ENCODE data around the gene FOLH1.
A peak's percentile ranks its signal among the peaks of the same experiment; 100 is the strongest.
"Not testable (repeated sequence)": the region's sequence is repeated elsewhere in the genome, so short reads cannot be mapped to it uniquely, and the experiment has no call there.

Gene FOLH1

DNA sequence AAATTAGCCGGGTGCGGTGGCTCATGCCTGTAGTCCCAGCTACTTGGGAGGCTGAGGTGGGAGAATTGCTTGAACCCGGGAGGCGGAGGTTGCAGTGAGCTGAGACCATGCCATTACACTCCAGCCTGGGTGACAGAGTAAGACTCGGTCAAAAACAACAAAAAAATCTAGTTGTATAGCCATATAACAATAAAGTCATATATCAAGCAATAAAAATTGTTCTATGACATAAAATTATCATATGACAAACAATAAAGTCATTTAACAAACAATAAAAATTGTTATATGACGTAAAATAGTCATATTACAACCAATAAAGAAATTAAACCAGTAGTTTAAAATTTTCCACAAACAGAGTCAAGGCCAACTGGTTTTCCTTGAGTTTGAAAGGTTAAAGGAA is 12.4 kb downstream of the FOLH1 start:
- not testable (repeated sequence) for DNase-seq; H3K9me3 ChIP-seq (ENCODE audit: insufficient read depth, low read depth, low read length); H3K23ac ChIP-seq (ENCODE audit: low read length); H2BK12ac ChIP-seq (ENCODE audit: low read length); H3K14ac ChIP-seq (ENCODE audit: low read length); H3K4me3 ChIP-seq (ENCODE audit: low read depth, low read length); H3K4me2 ChIP-seq (ENCODE audit: low read length); H4K8ac ChIP-seq (ENCODE audit: low read depth, low read length); H3K79me1 ChIP-seq (ENCODE audit: low read length); H2BK120ac ChIP-seq (ENCODE audit: insufficient read depth, low read length, poor library complexity); H3K36me3 ChIP-seq (ENCODE audit: control insufficient read depth in 1 of 2, insufficient read depth in 2 of 2, low read length in 2 of 2); H3K27ac ChIP-seq (ENCODE audit: low read depth, low read length); H2AK5ac ChIP-seq (ENCODE audit: low read length); H4K91ac ChIP-seq (ENCODE audit: low read depth, low read length); H3K4ac ChIP-seq (ENCODE audit: low read depth, low read length); H4K12ac ChIP-seq (ENCODE audit: low read depth, low read length); H3K79me2 ChIP-seq (ENCODE audit: control insufficient read depth, insufficient read depth, low read length, poor library complexity); H2BK5ac ChIP-seq (ENCODE audit: low read depth, low read length, poor library complexity); H3K27me3 ChIP-seq (ENCODE audit: insufficient read depth, low read length); H3K9ac ChIP-seq (ENCODE audit: low read length); H2AFZ ChIP-seq (ENCODE audit: insufficient read depth, low read length, poor library complexity); H3K18ac ChIP-seq (ENCODE audit: low read length); H3K4me1 ChIP-seq (ENCODE audit: control insufficient read depth in 1 of 2, insufficient read depth in 2 of 2, low read length in 2 of 2)
- WGBS (ENCODE audit: extremely low coverage, insufficient coverage, insufficient read length), result no CpG with 5 or more reads among the region's 6 CpGs

DNA sequence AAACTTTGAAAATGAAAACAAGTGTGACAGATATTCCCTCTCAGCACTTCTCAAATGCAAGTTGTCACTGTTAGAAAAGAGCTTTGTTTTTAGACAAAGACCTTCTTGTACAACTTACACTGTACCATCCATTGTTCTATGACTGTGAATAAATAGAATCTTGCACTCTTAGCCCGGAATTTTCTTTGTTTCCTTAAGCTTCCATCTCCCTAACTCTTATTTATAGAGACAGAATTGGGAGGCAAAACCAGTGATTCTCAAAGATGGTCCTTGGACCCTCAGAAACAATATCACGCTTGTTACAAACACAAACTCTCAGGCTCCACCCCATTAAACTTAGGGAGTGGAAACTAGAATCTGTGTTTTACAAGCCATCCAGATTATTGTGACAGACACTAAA is 18.1 kb downstream of the FOLH1 start:
- not testable (repeated sequence) for H2AFZ ChIP-seq (ENCODE audit: insufficient read depth, low read length, poor library complexity); H3K4me2 ChIP-seq (ENCODE audit: low read length); H3K9ac ChIP-seq (ENCODE audit: low read length); H3K36me3 ChIP-seq (ENCODE audit: control insufficient read depth in 1 of 2, insufficient read depth in 2 of 2, low read length in 2 of 2); H3K4ac ChIP-seq (ENCODE audit: low read depth, low read length); H3K79me1 ChIP-seq (ENCODE audit: low read length); H2BK12ac ChIP-seq (ENCODE audit: low read length); H3K9me3 ChIP-seq (ENCODE audit: insufficient read depth, low read depth, low read length); H4K8ac ChIP-seq (ENCODE audit: low read depth, low read length); H3K4me3 ChIP-seq (ENCODE audit: low read depth, low read length); DNase-seq; H3K23ac ChIP-seq (ENCODE audit: low read length); H3K4me1 ChIP-seq (ENCODE audit: control insufficient read depth in 1 of 2, insufficient read depth in 2 of 2, low read length in 2 of 2); H2BK5ac ChIP-seq (ENCODE audit: low read depth, low read length, poor library complexity); H4K91ac ChIP-seq (ENCODE audit: low read depth, low read length); H4K12ac ChIP-seq (ENCODE audit: low read depth, low read length); H3K27ac ChIP-seq (ENCODE audit: low read depth, low read length); H3K79me2 ChIP-seq (ENCODE audit: control insufficient read depth, insufficient read depth, low read length, poor library complexity); H3K14ac ChIP-seq (ENCODE audit: low read length); H2AK5ac ChIP-seq (ENCODE audit: low read length); H3K27me3 ChIP-seq (ENCODE audit: insufficient read depth, low read length); H3K18ac ChIP-seq (ENCODE audit: low read length); H2BK120ac ChIP-seq (ENCODE audit: insufficient read depth, low read length, poor library complexity)
- WGBS (ENCODE audit: extremely low coverage, insufficient coverage, insufficient read length), result no CpG with 5 or more reads among the region's 2 CpGs

DNA sequence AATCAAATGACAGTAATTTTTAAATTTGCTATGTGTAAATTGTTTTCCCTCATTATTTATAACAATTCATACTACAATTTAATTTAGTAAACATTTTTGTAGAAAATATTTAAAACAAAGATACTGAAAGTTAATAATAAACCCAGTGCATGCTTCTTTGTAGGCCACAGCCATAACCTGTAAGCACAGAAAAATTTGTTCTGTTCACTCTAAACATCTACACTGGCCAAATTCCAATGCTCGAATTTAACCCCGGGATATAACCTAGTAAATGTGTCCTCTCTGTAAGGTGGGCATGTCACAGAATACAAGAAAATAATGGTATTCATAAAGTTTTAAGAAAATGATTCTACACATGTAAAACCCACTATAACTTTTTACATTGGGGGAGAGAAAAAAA is 22.2 kb downstream of the FOLH1 start:
- not testable (repeated sequence) for H4K12ac ChIP-seq (ENCODE audit: low read depth, low read length); DNase-seq

DNA sequence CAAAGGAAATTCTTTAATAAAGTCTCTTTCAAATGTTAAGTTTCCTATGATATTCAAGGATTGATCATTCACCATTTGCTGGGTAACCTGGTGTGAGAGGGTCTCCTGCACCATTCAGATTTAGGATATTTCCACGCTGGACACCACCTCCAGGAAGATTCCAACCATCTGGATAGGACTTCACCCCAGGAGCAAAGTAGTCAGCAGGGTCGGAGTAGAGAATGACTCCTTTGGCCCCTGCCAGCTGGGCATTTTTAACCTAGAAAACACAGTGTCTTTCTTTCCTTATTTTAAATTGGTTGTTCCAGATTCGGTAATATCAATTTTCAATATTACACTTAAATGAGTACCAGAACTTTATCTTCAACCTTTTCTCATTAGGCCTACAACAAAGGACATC is 22.8 kb downstream of the FOLH1 start:
- not testable (repeated sequence) for H4K12ac ChIP-seq (ENCODE audit: low read depth, low read length); H3K9ac ChIP-seq (ENCODE audit: low read length); H3K9me3 ChIP-seq (ENCODE audit: insufficient read depth, low read depth, low read length); H3K27me3 ChIP-seq (ENCODE audit: insufficient read depth, low read length); H3K4me3 ChIP-seq (ENCODE audit: low read depth, low read length); DNase-seq; H2BK120ac ChIP-seq (ENCODE audit: insufficient read depth, low read length, poor library complexity); H2BK5ac ChIP-seq (ENCODE audit: low read depth, low read length, poor library complexity); H2BK12ac ChIP-seq (ENCODE audit: low read length); H3K4me2 ChIP-seq (ENCODE audit: low read length); H3K4me1 ChIP-seq (ENCODE audit: control insufficient read depth in 1 of 2, insufficient read depth in 2 of 2, low read length in 2 of 2); H2AK5ac ChIP-seq (ENCODE audit: low read length); H3K79me1 ChIP-seq (ENCODE audit: low read length); H3K14ac ChIP-seq (ENCODE audit: low read length); H3K18ac ChIP-seq (ENCODE audit: low read length); H3K4ac ChIP-seq (ENCODE audit: low read depth, low read length); H3K27ac ChIP-seq (ENCODE audit: low read depth, low read length); H3K36me3 ChIP-seq (ENCODE audit: control insufficient read depth in 1 of 2, insufficient read depth in 2 of 2, low read length in 2 of 2); H3K23ac ChIP-seq (ENCODE audit: low read length); H4K8ac ChIP-seq (ENCODE audit: low read depth, low read length); H2AFZ ChIP-seq (ENCODE audit: insufficient read depth, low read length, poor library complexity); H3K79me2 ChIP-seq (ENCODE audit: control insufficient read depth, insufficient read depth, low read length, poor library complexity); H4K91ac ChIP-seq (ENCODE audit: low read depth, low read length)
- no CpG with 5 or more reads among the region's 3 CpGs for WGBS (ENCODE audit: extremely low coverage, insufficient coverage, insufficient read length)

More for the DNA sequence above, 22.2 kb downstream of the FOLH1 start:
- not testable (repeated sequence) for H3K27me3 ChIP-seq (ENCODE audit: insufficient read depth, low read length); H3K36me3 ChIP-seq (ENCODE audit: control insufficient read depth in 1 of 2, insufficient read depth in 2 of 2, low read length in 2 of 2); H3K79me1 ChIP-seq (ENCODE audit: low read length); H3K9me3 ChIP-seq (ENCODE audit: insufficient read depth, low read depth, low read length); H3K4me1 ChIP-seq (ENCODE audit: control insufficient read depth in 1 of 2, insufficient read depth in 2 of 2, low read length in 2 of 2); H3K4me2 ChIP-seq (ENCODE audit: low read length); H2AK5ac ChIP-seq (ENCODE audit: low read length); H3K9ac ChIP-seq (ENCODE audit: low read length); H4K91ac ChIP-seq (ENCODE audit: low read depth, low read length); H3K23ac ChIP-seq (ENCODE audit: low read length); H3K18ac ChIP-seq (ENCODE audit: low read length); H3K14ac ChIP-seq (ENCODE audit: low read length); H3K79me2 ChIP-seq (ENCODE audit: control insufficient read depth, insufficient read depth, low read length, poor library complexity); H3K4me3 ChIP-seq (ENCODE audit: low read depth, low read length); H2BK120ac ChIP-seq (ENCODE audit: insufficient read depth, low read length, poor library complexity); H3K27ac ChIP-seq (ENCODE audit: low read depth, low read length); H2BK12ac ChIP-seq (ENCODE audit: low read length); H3K4ac ChIP-seq (ENCODE audit: low read depth, low read length); H2BK5ac ChIP-seq (ENCODE audit: low read depth, low read length, poor library complexity); H4K8ac ChIP-seq (ENCODE audit: low read depth, low read length); H2AFZ ChIP-seq (ENCODE audit: insufficient read depth, low read length, poor library complexity)
- WGBS (ENCODE audit: extremely low coverage, insufficient coverage, insufficient read length), result no CpG with 5 or more reads among the region's 2 CpGs

DNA sequence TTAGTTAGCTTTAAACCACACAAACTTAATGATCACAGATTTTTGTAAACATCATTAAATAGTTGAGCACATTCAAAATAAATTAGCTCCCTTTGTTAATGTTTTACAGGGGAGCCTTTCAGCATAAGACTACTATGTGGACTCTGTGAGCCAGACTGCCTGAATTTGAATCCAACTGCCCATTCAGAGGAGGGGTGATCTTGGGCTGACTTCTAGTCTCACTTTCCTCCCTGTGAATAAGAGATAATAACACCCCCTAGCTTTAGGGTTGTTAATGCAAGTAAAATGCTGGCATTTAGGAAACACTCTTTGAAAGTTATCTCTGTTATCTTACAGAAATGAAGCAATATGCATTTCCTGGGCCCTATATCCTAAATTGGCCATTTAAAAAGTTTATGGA is 23.6 kb downstream of the FOLH1 start:
- not testable (repeated sequence) for H3K14ac ChIP-seq (ENCODE audit: low read length); H2AK5ac ChIP-seq (ENCODE audit: low read length); H2BK12ac ChIP-seq (ENCODE audit: low read length); H3K9me3 ChIP-seq (ENCODE audit: insufficient read depth, low read depth, low read length); H4K12ac ChIP-seq (ENCODE audit: low read depth, low read length); H2BK5ac ChIP-seq (ENCODE audit: low read depth, low read length, poor library complexity); H2BK120ac ChIP-seq (ENCODE audit: insufficient read depth, low read length, poor library complexity); H3K18ac ChIP-seq (ENCODE audit: low read length); H3K23ac ChIP-seq (ENCODE audit: low read length); H3K27ac ChIP-seq (ENCODE audit: low read depth, low read length); H3K36me3 ChIP-seq (ENCODE audit: control insufficient read depth in 1 of 2, insufficient read depth in 2 of 2, low read length in 2 of 2); H3K4me1 ChIP-seq (ENCODE audit: control insufficient read depth in 1 of 2, insufficient read depth in 2 of 2, low read length in 2 of 2); H3K79me1 ChIP-seq (ENCODE audit: low read length); H3K79me2 ChIP-seq (ENCODE audit: control insufficient read depth, insufficient read depth, low read length, poor library complexity); H3K4me2 ChIP-seq (ENCODE audit: low read length); H2AFZ ChIP-seq (ENCODE audit: insufficient read depth, low read length, poor library complexity); H3K4ac ChIP-seq (ENCODE audit: low read depth, low read length); H4K8ac ChIP-seq (ENCODE audit: low read depth, low read length); H3K4me3 ChIP-seq (ENCODE audit: low read depth, low read length); H4K91ac ChIP-seq (ENCODE audit: low read depth, low read length); H3K27me3 ChIP-seq (ENCODE audit: insufficient read depth, low read length); H3K9ac ChIP-seq (ENCODE audit: low read length)
- peak in 1 of 2 donors; percentile 0 for DNase-seq

All from trophoblast cell (in vitro differentiated cells and primary cell).